ENCODE data around the gene PHGDH.

Gene PHGDH

DNA sequence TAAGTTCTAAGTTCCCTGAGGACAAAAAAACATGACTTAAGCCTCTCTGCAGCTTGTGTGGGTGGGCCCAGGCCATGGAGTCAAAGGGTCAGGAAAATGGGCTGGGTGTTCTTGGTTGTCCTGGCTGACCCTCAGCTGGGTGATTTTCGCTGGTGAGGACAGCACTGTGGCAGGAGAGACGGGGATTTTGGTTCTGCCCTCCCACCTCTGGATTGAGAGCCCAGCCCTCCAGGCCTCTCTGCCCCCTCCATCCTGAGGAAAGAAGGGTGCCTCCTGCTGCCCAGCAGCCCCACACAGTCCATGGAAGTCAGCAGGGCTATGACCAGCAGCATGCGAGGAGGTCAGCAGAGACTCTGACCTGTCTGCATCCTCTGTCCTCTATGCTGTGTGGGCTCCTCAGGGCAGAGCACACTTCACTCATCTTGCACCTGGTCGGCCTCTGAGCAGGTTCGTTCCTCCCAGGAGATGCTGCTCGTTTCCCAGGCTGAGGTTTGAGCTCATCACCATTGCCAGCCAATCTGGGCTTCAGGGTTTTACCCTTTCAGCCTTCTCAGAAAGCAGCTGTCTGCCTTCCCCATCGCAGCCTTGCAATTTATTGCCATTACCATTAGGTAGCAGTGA is 26.5 kb downstream of the PHGDH start:
- no peak overlapping the region for H3K4me3 ChIP-seq
- no peaks in the 10 kb centered on the region for H3K9me3 ChIP-seq
- peaks cover 99% of the 10 kb centered on the region for H3K36me3 ChIP-seq
- no peaks in the 10 kb centered on the region for H3K4me1 ChIP-seq
- H3K4me2 ChIP-seq, result no peak overlapping the region
- no peak for TF ChIP-seq Cebpa-rat (IDR thresholded peaks at IDR 0.05)
- H3K9ac ChIP-seq, result no peak overlapping the region
- H3K27me3 ChIP-seq, result no peaks in the 10 kb centered on the region
- H3K27ac ChIP-seq, result no peak overlapping the region
- peaks cover 90% of the 10 kb centered on the region for H4K20me1 ChIP-seq

DNA sequence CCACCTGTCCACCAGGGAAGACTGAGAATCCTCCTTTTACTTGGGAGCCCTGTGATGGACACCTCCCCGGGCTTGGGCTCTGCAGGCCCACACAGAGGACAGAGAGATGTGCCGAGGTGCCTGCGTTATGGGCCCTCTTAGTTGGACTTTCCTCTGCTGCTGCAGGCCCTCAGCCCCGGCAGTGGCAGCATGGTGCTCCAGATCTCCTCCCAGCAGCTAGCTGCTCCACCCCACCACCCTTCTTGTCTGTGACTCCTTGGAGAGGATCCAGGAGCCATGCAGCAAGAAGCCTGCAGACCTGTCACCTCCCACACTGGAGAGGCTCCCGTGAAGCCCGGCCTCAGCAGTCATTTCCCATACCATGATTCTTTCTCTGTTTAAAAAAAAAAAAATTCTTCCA is 27.4 kb downstream of the PHGDH start:
- H3K9me3 ChIP-seq, result no peaks in the 10 kb centered on the region
- no peak for TF ChIP-seq Cebpa-rat (IDR thresholded peaks at IDR 0.05)
- no peak overlapping the region for H3K9ac ChIP-seq
- peaks cover 99% of the 10 kb centered on the region for H3K36me3 ChIP-seq
- no peak overlapping the region for H3K4me2 ChIP-seq
- H3K27me3 ChIP-seq, result no peaks in the 10 kb centered on the region
- H3K27ac ChIP-seq, result no peak overlapping the region
- no peak overlapping the region for H3K4me3 ChIP-seq
- H3K4me1 ChIP-seq, result no peaks in the 10 kb centered on the region
- peaks cover 90% of the 10 kb centered on the region for H4K20me1 ChIP-seq

DNA sequence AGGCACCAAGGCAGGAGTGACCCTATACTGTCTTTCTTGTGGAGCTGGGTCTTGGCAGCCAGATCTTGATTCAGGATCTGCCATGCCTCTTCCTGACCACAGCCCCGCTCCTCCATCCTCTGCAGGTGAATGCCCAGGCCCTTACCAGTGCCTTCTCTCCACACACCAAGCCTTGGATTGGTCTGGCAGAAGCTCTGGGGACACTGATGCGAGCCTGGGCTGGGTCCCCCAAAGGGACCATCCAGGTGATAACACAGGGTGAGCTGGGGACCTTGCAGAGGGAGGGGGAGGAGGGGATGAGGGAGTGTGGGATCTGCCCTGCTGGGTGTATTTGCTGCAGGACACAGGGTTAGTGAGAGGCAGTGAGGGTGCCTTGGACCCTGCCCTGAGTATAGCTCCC is 28.5 kb downstream of the PHGDH start:
- H3K4me3 ChIP-seq, result no peak overlapping the region
- peaks cover 92% of the 10 kb centered on the region for H4K20me1 ChIP-seq
- no peaks in the 10 kb centered on the region for H3K9me3 ChIP-seq
- no peak overlapping the region for H3K4me2 ChIP-seq
- H3K27ac ChIP-seq, result no peak overlapping the region
- peaks cover 99% of the 10 kb centered on the region for H3K36me3 ChIP-seq
- H3K4me1 ChIP-seq, result peaks cover 4% of the 10 kb centered on the region; the same call in 1 of the 2 replicates
- H3K27me3 ChIP-seq, result no peaks in the 10 kb centered on the region
- TF ChIP-seq Cebpa-rat (IDR thresholded peaks at IDR 0.05), result no peak
- no peak overlapping the region for H3K9ac ChIP-seq

DNA sequence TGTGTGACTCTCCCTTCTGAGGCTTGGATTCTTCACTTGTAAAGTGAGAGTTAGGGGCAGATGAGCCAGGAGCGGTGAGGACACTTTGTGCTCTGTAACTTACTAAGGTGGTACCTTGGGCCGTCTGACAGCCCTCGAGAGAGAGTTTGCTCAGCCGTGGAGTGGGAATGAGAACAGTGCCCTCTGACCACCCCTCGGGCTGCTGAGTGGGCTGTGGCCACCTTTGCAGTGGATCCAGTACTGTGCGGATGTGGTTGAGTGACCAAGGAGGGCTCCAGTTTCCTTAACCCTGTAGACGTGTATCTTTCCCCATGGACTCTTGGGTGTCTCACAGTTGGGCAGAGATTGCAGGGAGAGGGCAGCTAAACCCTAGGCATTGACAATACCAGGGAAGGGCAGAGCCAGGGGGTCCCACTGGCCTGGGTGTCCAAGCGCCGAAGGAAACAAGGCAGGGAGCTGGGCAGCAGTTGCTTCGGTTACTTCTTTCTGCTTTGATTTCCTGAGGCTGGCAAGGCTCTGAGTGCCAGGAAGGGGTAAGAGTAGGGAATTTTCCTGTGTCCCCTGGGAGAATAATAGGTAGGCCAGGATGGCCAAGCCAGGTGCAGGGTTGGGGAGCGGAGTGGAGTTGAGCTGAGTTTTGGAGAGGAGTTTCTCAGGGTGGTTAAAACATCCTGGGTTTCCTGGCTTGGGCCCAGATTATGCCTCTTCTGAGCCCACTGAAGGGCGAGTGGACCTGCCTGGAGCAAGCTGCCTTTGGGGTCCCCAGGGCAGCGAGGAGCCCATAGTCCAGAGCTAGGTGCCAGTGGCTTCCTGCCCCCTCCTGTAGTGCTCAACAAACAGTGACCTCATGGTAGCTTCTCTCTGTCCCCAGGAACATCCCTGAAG is 29.4 kb downstream of the PHGDH start:
- Histone ChIP-seq H3K36me3 (peaks cover 94% of the 10 kb centered on the region), H3K4me1 (peaks cover 12% of the 10 kb centered on the region; the same call in 1 of the 2 replicates), H3K4me3 (no peak overlapping the region), H3K9me3 (no peaks in the 10 kb centered on the region), H3K27ac (no peak overlapping the region), H3K27me3 (no peaks in the 10 kb centered on the region), H3K4me2 (no peak overlapping the region), H3K9ac (no peak overlapping the region), H4K20me1 (peaks cover 83% of the 10 kb centered on the region)
- TF ChIP-seq Cebpa-rat (IDR thresholded peaks at IDR 0.05), result no peak

DNA sequence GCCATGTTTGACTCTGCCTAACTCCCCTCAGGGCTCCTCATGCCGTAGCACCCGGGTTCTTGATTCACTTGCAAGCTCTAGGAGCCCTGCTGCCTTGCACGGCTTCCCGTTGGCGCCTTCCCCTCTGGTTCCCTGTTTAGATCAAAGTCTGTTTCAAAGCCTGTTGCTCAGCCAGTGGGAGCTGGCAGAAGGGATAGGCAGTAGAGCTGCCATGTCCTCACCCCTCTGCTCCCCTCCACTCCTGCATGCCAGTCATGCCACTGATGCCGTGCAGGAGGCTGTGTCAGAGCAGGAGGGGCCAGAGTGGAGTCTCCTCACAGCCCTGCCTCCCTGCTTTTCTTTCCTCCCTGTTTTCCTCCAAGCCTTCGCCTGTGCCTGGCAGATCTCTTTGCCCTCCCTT is 30.5 kb downstream of the PHGDH start:
- Histone ChIP-seq H3K27ac (no peak overlapping the region), H4K20me1 (peaks cover 72% of the 10 kb centered on the region), H3K9ac (no peak overlapping the region), H3K36me3 (peaks cover 88% of the 10 kb centered on the region), H3K4me3 (no peak overlapping the region), H3K4me2 (no peak overlapping the region), H3K9me3 (no peaks in the 10 kb centered on the region), H3K27me3 (no peaks in the 10 kb centered on the region), H3K4me1 (peaks cover 12% of the 10 kb centered on the region; the same call in 1 of the 2 replicates)
- no peak for TF ChIP-seq Cebpa-rat (IDR thresholded peaks at IDR 0.05)

DNA sequence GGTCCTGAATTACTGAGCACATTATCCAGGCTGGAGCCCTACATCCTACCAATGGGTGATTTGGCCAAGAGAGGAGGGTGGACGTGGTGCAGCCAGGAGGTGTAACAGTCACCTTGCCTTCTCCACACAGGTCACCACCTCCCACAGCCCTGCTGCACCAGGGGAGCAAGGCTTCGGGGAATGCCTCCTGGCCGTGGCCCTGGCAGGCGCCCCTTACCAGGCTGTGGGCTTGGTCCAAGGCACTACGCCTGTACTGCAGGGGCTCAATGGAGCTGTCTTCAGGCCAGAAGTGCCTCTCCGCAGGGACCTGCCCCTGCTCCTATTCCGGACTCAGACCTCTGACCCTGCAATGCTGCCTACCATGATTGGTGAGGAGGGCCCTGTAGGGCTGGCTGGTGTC is 30.9 kb downstream of the PHGDH start:
- Histone ChIP-seq H3K27ac (no peak overlapping the region), H3K4me1 (peaks cover 12% of the 10 kb centered on the region; the same call in 1 of the 2 replicates), H4K20me1 (peaks cover 67% of the 10 kb centered on the region), H3K9ac (no peak overlapping the region), H3K27me3 (no peaks in the 10 kb centered on the region), H3K4me3 (no peak overlapping the region), H3K4me2 (no peak overlapping the region), H3K9me3 (no peaks in the 10 kb centered on the region), H3K36me3 (peaks cover 83% of the 10 kb centered on the region)
- no peak for TF ChIP-seq Cebpa-rat (IDR thresholded peaks at IDR 0.05)

GRCh38 chr1:119743308-119743707 is 31.6 kb downstream of the PHGDH start:
- Histone ChIP-seq H3K4me3 (no peak overlapping the region), H3K27me3 (no peaks in the 10 kb centered on the region), H3K27ac (no peak overlapping the region), H4K20me1 (peaks cover 61% of the 10 kb centered on the region), H3K4me1 (peaks cover 12% of the 10 kb centered on the region; the same call in 1 of the 2 replicates), H3K4me2 (no peak overlapping the region), H3K9me3 (no peaks in the 10 kb centered on the region), H3K9ac (no peak overlapping the region), H3K36me3 (peaks cover 76% of the 10 kb centered on the region)
- TF ChIP-seq Cebpa-rat (IDR thresholded peaks at IDR 0.05), result no peak

DNA sequence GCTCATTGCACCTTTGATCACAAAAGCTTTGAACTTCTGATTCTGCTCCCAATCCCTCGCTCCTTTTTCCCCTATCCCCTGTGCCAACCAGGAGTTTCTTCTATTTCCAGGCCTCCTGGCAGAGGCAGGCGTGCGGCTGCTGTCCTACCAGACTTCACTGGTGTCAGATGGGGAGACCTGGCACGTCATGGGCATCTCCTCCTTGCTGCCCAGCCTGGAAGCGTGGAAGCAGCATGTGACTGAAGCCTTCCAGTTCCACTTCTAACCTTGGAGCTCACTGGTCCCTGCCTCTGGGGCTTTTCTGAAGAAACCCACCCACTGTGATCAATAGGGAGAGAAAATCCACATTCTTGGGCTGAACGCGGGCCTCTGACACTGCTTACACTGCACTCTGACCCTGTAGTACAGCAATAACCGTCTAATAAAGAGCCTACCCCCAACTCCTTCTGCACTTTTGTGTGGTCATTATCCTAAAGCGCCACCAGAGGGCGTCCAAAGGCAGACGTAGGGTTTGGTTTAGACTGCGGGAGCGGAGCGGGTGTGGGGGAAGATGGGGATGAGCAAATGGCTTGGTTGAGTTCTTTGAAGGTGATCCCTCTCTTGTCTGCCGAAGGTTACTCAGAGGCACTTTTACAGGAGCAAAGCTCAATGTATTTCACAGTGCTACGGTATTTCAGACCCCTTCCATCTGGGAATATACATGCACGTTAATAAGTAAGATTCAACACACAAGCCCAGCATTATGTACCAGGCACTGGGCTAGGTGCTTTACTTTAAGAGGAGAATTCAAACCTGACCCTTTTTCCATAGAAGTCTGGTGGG is 32.3 kb downstream of the PHGDH start:
- H3K9ac ChIP-seq, result no peak overlapping the region
- peaks cover 12% of the 10 kb centered on the region; the same call in 1 of the 2 replicates for H3K4me1 ChIP-seq
- H3K9me3 ChIP-seq, result no peaks in the 10 kb centered on the region
- H3K27me3 ChIP-seq, result no peaks in the 10 kb centered on the region
- peaks cover 70% of the 10 kb centered on the region for H3K36me3 ChIP-seq
- no peak overlapping the region for H3K27ac ChIP-seq
- no peak overlapping the region for H3K4me2 ChIP-seq
- no peak overlapping the region for H3K4me3 ChIP-seq
- no peak for TF ChIP-seq Cebpa-rat (IDR thresholded peaks at IDR 0.05)
- H4K20me1 ChIP-seq, result peaks cover 59% of the 10 kb centered on the region

- Histone ChIP-seq H3K27me3 (no peaks in the 10 kb centered on the region), H3K9ac (no peak overlapping the region), H3K27ac (no peak overlapping the region), H4K20me1 (peaks cover 55% of the 10 kb centered on the region), H3K4me1 (peaks cover 12% of the 10 kb centered on the region; the same call in 1 of the 2 replicates), H3K36me3 (peaks cover 64% of the 10 kb centered on the region), H3K4me3 (no peak overlapping the region), H3K9me3 (no peaks in the 10 kb centered on the region), H3K4me2 (no peak overlapping the region)
- no peak for TF ChIP-seq Cebpa-rat (IDR thresholded peaks at IDR 0.05)
These were observed 32.8 kb downstream of the PHGDH start for GRCh38 chr1:119744598-119744942.

All from BLaER1 (cell line).